GM18505 (cell line): ENCODE results near the gene C4BPA.

ENCODE experiments used
- ATAC-seq: cut with Tn5 transposase; IDR thresholded peaks from one replicate; pipeline ENCODE4 v1.9.1; 2021; ENCODE audit not compliant: unreplicated experiment
- POLR2A ChIP-seq: IDR thresholded peaks from 4 replicates; pipeline ENCODE4 v1.6.1; 2011; ENCODE audit warnings: borderline replicate concordance; ENCODE audit not compliant: insufficient read depth, insufficient read length; ENCODE audit errors: extremely low read depth

The C4BPA gene

GRCh38 chr1:207112616-207113296, 8.7 kb downstream of the C4BPA start:
- no peak for ATAC-seq
- TF ChIP-seq POLR2A, result no peak

- no peak for TF ChIP-seq POLR2A
- ATAC-seq, result no peak
These were observed 11.2 kb downstream of the C4BPA start for GRCh38 chr1:207115269-207115668.

- no peak for TF ChIP-seq POLR2A
- no peak for ATAC-seq
These were observed 20.4 kb downstream of the C4BPA start for GRCh38 chr1:207124389-207124788.

- ATAC-seq, result no peak
- TF ChIP-seq POLR2A, result no peak
These were observed 24.4 kb downstream of the C4BPA start for GRCh38 chr1:207128336-207128921.

GRCh38 chr1:207129053-207129452, 25.0 kb downstream of the C4BPA start:
- ATAC-seq, result no peak
- no peak for TF ChIP-seq POLR2A

- no peak for TF ChIP-seq POLR2A
- no peak for ATAC-seq
These were observed 26.4 kb downstream of the C4BPA start for GRCh38 chr1:207130252-207131036.

- no peak for TF ChIP-seq POLR2A
- no peak for ATAC-seq
These were observed 27.1 kb downstream of the C4BPA start for GRCh38 chr1:207131163-207131562.

- ATAC-seq, result no peak
- TF ChIP-seq POLR2A, result no peak
These were observed 30.5 kb downstream of the C4BPA start for GRCh38 chr1:207134581-207134980.

- no peak for ATAC-seq
- no peak for TF ChIP-seq POLR2A
These were observed 35.6 kb downstream of the C4BPA start for GRCh38 chr1:207139616-207140015.

GRCh38 chr1:207140536-207140935, 36.5 kb downstream of the C4BPA start:
- TF ChIP-seq POLR2A, result no peak
- no peak for ATAC-seq

- ATAC-seq, result no peak
- TF ChIP-seq POLR2A, result no peak
These were observed 41.5 kb downstream of the C4BPA start for GRCh38 chr1:207145401-207146058.

GRCh38 chr1:207151920-207152319, 47.9 kb downstream of the C4BPA start:
- no peak for ATAC-seq
- TF ChIP-seq POLR2A, result no peak

- ATAC-seq, result no peak
These were observed 48.9 kb downstream of the C4BPA start for GRCh38 chr1:207152792-207153468.

More at GRCh38 chr1:207152792-207153468, 48.9 kb downstream of the C4BPA start:
- TF ChIP-seq POLR2A, result no peak
